Fibroblast of pulmonary artery (primary cell): ENCODE measurements around the gene GLOD4.
"Not testable (repeated sequence)": the region's sequence is repeated elsewhere in the genome, so short reads cannot be mapped to it uniquely, and the experiment has no call there.

Experiments used
- DNase-seq: peaks from one replicate; pipeline ENCODE4 v3.0.0-alpha.2; 2010; ENCODE audit warnings: low read depth
- H3K4me3 ChIP-seq: replicated peaks from 2 replicates; pipeline ENCODE4 v1.5.1; 2011; ENCODE audit warnings: low read depth, mild to moderate bottlenecking, control low read depth, low read length, moderate library complexity
- CTCF ChIP-seq: IDR thresholded peaks from 2 replicates; pipeline ENCODE4 v1.5.1; 2011; ENCODE audit warnings: mild to moderate bottlenecking, control low read depth, low read length, inconsistent platforms; ENCODE audit errors: missing control alignments

GLOD4 gene

GRCh38 chr17:753418-753817 is 28.7 kb downstream of the GLOD4 start:
- H3K4me3 ChIP-seq, result no peak overlapping the region
- DNase-seq, result no peak
- no peak for TF ChIP-seq CTCF

- peak overlapping the region; percentile 72 for H3K4me3 ChIP-seq
- no peak for TF ChIP-seq CTCF
- peak; percentile 80 for DNase-seq
Measured at GRCh38 chr17:752620-753219, 29.4 kb downstream of the GLOD4 start.

- DNase-seq, result peak; percentile 89
- peak; percentile 71 for TF ChIP-seq CTCF
- peak within 1 kb of the TSS; percentile 72 for H3K4me3 ChIP-seq
Measured at GRCh38 chr17:752002-752619, 30.0 kb downstream of the GLOD4 start, which contains the start of gene GEMIN4. Gene GEMIN4, minus strand, starts transcription at chr17:752264. Its CDS starts 122 bp downstream, at chr17:752142.

- no peak for TF ChIP-seq CTCF
- H3K4me3 ChIP-seq, result peak overlapping the region; percentile 72
- peak; percentile 47 for DNase-seq
Measured at GRCh38 chr17:751269-752001, 30.6 kb downstream of the GLOD4 start.

- no peak for TF ChIP-seq CTCF
- peak overlapping the region; percentile 72 for H3K4me3 ChIP-seq
- DNase-seq, result no peak
Measured at GRCh38 chr17:750431-751037, 31.5 kb downstream of the GLOD4 start.

- DNase-seq, result not testable (repeated sequence)
Measured at GRCh38 chr17:749359-749758, 32.7 kb downstream of the GLOD4 start.

GRCh38 chr17:748604-749003 is 33.5 kb downstream of the GLOD4 start:
- not testable (repeated sequence) for H3K4me3 ChIP-seq, DNase-seq

More at GRCh38 chr17:749359-749758, 32.7 kb downstream of the GLOD4 start:
- H3K4me3 ChIP-seq, result not testable (repeated sequence)
